ENCODE measurements around the gene PTPRJ. TPM values are rescaled to one million over a fixed set of nuclear protein-coding genes. Genes with fewer than 3 reads are reported as not detected.

The PTPRJ gene
- total and polyA plus RNA-seq, 2 donors (not counting 3 experiments of a cell fraction or from before 2014, with no cell fraction given) = 3.1 to 7.7 TPM

GRCh38 chr11:48101044-48101733 is 120.8 kb downstream of the PTPRJ start:
- no peak overlapping the region for H3K27ac ChIP-seq (ENCODE audit: insufficient read depth, low read depth, low read length)
- no peaks in the 10 kb centered on the region for H3K9me3 ChIP-seq (replicated peaks; ENCODE audit: control insufficient read depth, insufficient read depth, low read length)
- H4K20me1 ChIP-seq (replicated peaks; ENCODE audit: control insufficient read depth, extremely low read depth, insufficient read depth, low read length) = no peaks in the 10 kb centered on the region
- H3K9me1 ChIP-seq (replicated peaks; ENCODE audit: control insufficient read depth, extremely low read depth, insufficient read depth, low read length) = no peaks in the 10 kb centered on the region
- POLR2A ChIA-PET = no interaction called here
- CTCF ChIA-PET = no interaction called here
- no peak overlapping the region for H3K9ac ChIP-seq (replicated peaks; ENCODE audit: extremely low read depth, insufficient read depth, low read length)
- FAIRE-seq = no peak
- H3K4me3 ChIP-seq (replicated peaks in 1 of 3; ENCODE audit: insufficient read depth in 1 of 3, low read depth in 1 of 3, low read length in 3 of 3) = no peak overlapping the region
- BruUV-seq (replicated peaks) = no TSS peak
- no peaks in the 10 kb centered on the region for H3K27me3 ChIP-seq (ENCODE audit: control insufficient read depth in 2 of 2, insufficient read depth in 2 of 2, low read length in 2 of 2)
- H3K4me1 ChIP-seq (ENCODE audit: control insufficient read depth, extremely low read depth, insufficient read depth, low read length) = no peaks in the 10 kb centered on the region
- dilution Hi-C loops (cut with MboI; ENCODE audit: extremely low pct_ligation_motif_present, low sequenced_read_pairs) = no loop called here
- no peak for DNase-seq (ENCODE audit: low read depth, low spot score)
- H3K79me2 ChIP-seq (ENCODE audit: control insufficient read depth, insufficient read depth, low read length) = no peaks in the 10 kb centered on the region
- intact Hi-C loops (cut with micrococcal nuclease) = no loop called here
- H2AFZ ChIP-seq (ENCODE audit: low read depth, low read length) = no peak overlapping the region
- no peaks in the 10 kb centered on the region for H3K36me3 ChIP-seq (ENCODE audit: control insufficient read depth in 2 of 2, extremely low read depth in 1 of 2, insufficient read depth in 2 of 2, low read length in 2 of 2)
- H3K4me2 ChIP-seq (ENCODE audit: insufficient read depth, low read length) = no peak overlapping the region
- no peak for TF ChIP-seq POLR2AphosphoS5 (IDR thresholded peaks at IDR 0.05; ENCODE audit: insufficient read depth, low read depth, low read length)
- TF ChIP-seq MAX (IDR thresholded peaks at IDR 0.05; ENCODE audit: insufficient read depth, insufficient read length) = no peak
- no peak for TF ChIP-seq GATA2 (IDR thresholded peaks at IDR 0.05; ENCODE audit: insufficient read depth, insufficient read length, low read depth, low read length)
- no peak for TF ChIP-seq MYC (IDR thresholded peaks at IDR 0.05; ENCODE audit: low read depth, low read length)
- TF ChIP-seq CTCF (IDR thresholded peaks at IDR 0.05; ENCODE audit: extremely low read depth in 1 of 2, insufficient read depth in 1 of 2, low read depth in 1 of 2, low read length in 2 of 2) = no peak
- TF ChIP-seq POLR2A (IDR thresholded peaks at IDR 0.05; ENCODE audit: low read depth, low read length) = no peak
- TF ChIP-seq FOS (IDR thresholded peaks at IDR 0.05; ENCODE audit: borderline replicate concordance, insufficient read depth, low read length) = no peak
- no peak for TF ChIP-seq JUN (IDR thresholded peaks at IDR 0.05; ENCODE audit: borderline replicate concordance, insufficient read depth, insufficient read length, low read depth)
- no peak for TF ChIP-seq EZH2 (IDR thresholded peaks at IDR 0.05; ENCODE audit: borderline replicate concordance, low read depth, low read length, severe bottlenecking)

Data from endothelial cell of umbilical vein (primary cell).